ENCODE measurements around the gene GSTM3. TPM values are rescaled to one million over a fixed set of nuclear protein-coding genes. Genes with fewer than 3 reads are reported as not detected.
"Not testable (repeated sequence)": the region's sequence is repeated elsewhere in the genome, so short reads cannot be mapped to it uniquely, and the experiment has no call there.

The GSTM3 gene
- total RNA-seq, 1 experiment from 2014 or later, result 223 TPM

- Histone ChIP-seq H3K9me3 (replicated peaks) (no peaks in the 10 kb centered on the region), H3K27ac (no peak overlapping the region), H3K4me1 (replicated peaks) (peaks cover 20% of the 10 kb centered on the region), H3K36me3 (no peaks in the 10 kb centered on the region), H3K27me3 (replicated peaks) (no peaks in the 10 kb centered on the region), H3K4me3 (no peak overlapping the region)
- no peak for DNase-seq (ENCODE audit: low read depth in 1 of 2, low spot score in 2 of 2)
These were observed 19.8 kb downstream of the GSTM3 start for GRCh38 chr1:109721042-109721441.

- peak overlapping the region; percentile 46 for H3K27ac ChIP-seq
These were observed 21.5 kb downstream of the GSTM3 start for GRCh38 chr1:109719337-109719837.

GRCh38 chr1:109718495-109718894, 22.3 kb downstream of the GSTM3 start:
- H3K4me3 ChIP-seq, result no peak overlapping the region
- H3K9me3 ChIP-seq (replicated peaks), result no peaks in the 10 kb centered on the region
- H3K4me1 ChIP-seq (replicated peaks), result peaks cover 20% of the 10 kb centered on the region
- DNase-seq (ENCODE audit: low read depth in 1 of 2, low spot score in 2 of 2), result no peak
- no peaks in the 10 kb centered on the region for H3K36me3 ChIP-seq
- H3K27me3 ChIP-seq (replicated peaks), result no peaks in the 10 kb centered on the region
- peak overlapping the region; percentile 46 for H3K27ac ChIP-seq

More at GRCh38 chr1:109719337-109719837, 21.5 kb downstream of the GSTM3 start:
- Histone ChIP-seq H3K4me3 (no peak overlapping the region), H3K36me3 (no peaks in the 10 kb centered on the region), H3K4me1 (replicated peaks) (peaks cover 20% of the 10 kb centered on the region), H3K9me3 (replicated peaks) (no peaks in the 10 kb centered on the region), H3K27me3 (replicated peaks) (no peaks in the 10 kb centered on the region)
- DNase-seq (ENCODE audit: low read depth in 1 of 2, low spot score in 2 of 2), result peak in 1 of 2 experiments; percentile 74

- peaks cover 17% of the 10 kb centered on the region for H3K4me1 ChIP-seq (replicated peaks)
- no peak for DNase-seq (ENCODE audit: low read depth in 1 of 2, low spot score in 2 of 2)
- no peaks in the 10 kb centered on the region for H3K27me3 ChIP-seq (replicated peaks)
- H3K36me3 ChIP-seq, result no peaks in the 10 kb centered on the region
- no peak overlapping the region for H3K4me3 ChIP-seq
- no peak overlapping the region for H3K27ac ChIP-seq
- no peaks in the 10 kb centered on the region for H3K9me3 ChIP-seq (replicated peaks)
These were observed 23.1 kb downstream of the GSTM3 start for GRCh38 chr1:109717729-109718128.

- H3K4me1 ChIP-seq (replicated peaks), result peaks cover 17% of the 10 kb centered on the region
- H3K4me3 ChIP-seq, result no peak overlapping the region
- no peaks in the 10 kb centered on the region for H3K9me3 ChIP-seq (replicated peaks)
- no peak overlapping the region for H3K27ac ChIP-seq
- H3K27me3 ChIP-seq (replicated peaks), result no peaks in the 10 kb centered on the region
- no peak for DNase-seq (ENCODE audit: low read depth in 1 of 2, low spot score in 2 of 2)
- H3K36me3 ChIP-seq, result no peaks in the 10 kb centered on the region
These were observed 24.2 kb downstream of the GSTM3 start for GRCh38 chr1:109716570-109717090.

GRCh38 chr1:109716121-109716520, 24.7 kb downstream of the GSTM3 start:
- DNase-seq (ENCODE audit: low read depth in 1 of 2, low spot score in 2 of 2), result no peak
- Histone ChIP-seq H3K36me3 (no peaks in the 10 kb centered on the region), H3K27ac (no peak overlapping the region), H3K4me3 (no peak overlapping the region), H3K9me3 (replicated peaks) (no peaks in the 10 kb centered on the region), H3K4me1 (replicated peaks) (peaks cover 17% of the 10 kb centered on the region), H3K27me3 (replicated peaks) (no peaks in the 10 kb centered on the region)

- no peaks in the 10 kb centered on the region for H3K27me3 ChIP-seq (replicated peaks)
- no peak for DNase-seq (ENCODE audit: low read depth in 1 of 2, low spot score in 2 of 2)
- no peak overlapping the region for H3K27ac ChIP-seq
- no peak overlapping the region for H3K4me3 ChIP-seq
- peaks cover 15% of the 10 kb centered on the region for H3K4me1 ChIP-seq (replicated peaks)
- no peaks in the 10 kb centered on the region for H3K9me3 ChIP-seq (replicated peaks)
- H3K36me3 ChIP-seq, result no peaks in the 10 kb centered on the region
These were observed 26.0 kb downstream of the GSTM3 start for GRCh38 chr1:109714661-109715372.

GRCh38 chr1:109713636-109714035, 27.2 kb downstream of the GSTM3 start:
- no peak for DNase-seq (ENCODE audit: low read depth in 1 of 2, low spot score in 2 of 2)
- H3K9me3 ChIP-seq (replicated peaks), result no peaks in the 10 kb centered on the region
- H3K36me3 ChIP-seq, result no peaks in the 10 kb centered on the region
- peaks cover 3% of the 10 kb centered on the region for H3K4me1 ChIP-seq (replicated peaks)
- H3K4me3 ChIP-seq, result no peak overlapping the region
- no peaks in the 10 kb centered on the region for H3K27me3 ChIP-seq (replicated peaks)
- no peak overlapping the region for H3K27ac ChIP-seq

- Histone ChIP-seq H3K36me3 (no peaks in the 10 kb centered on the region), H3K27ac (no peak overlapping the region), H3K4me1 (replicated peaks) (no peaks in the 10 kb centered on the region), H3K4me3 (no peak overlapping the region), H3K9me3 (replicated peaks) (no peaks in the 10 kb centered on the region), H3K27me3 (replicated peaks) (no peaks in the 10 kb centered on the region)
- no peak for DNase-seq (ENCODE audit: low read depth in 1 of 2, low spot score in 2 of 2)
These were observed 28.4 kb downstream of the GSTM3 start for GRCh38 chr1:109712321-109712864.

GRCh38 chr1:109711593-109712320, 29.1 kb downstream of the GSTM3 start, which contains the start of gene GSTM5:
GSTM5 (plus strand) TSS chr1:109712251; CDS start chr1:109712313, 62 bp downstream.
- not testable (repeated sequence) for H3K36me3 ChIP-seq; H3K27ac ChIP-seq; H3K9me3 ChIP-seq (replicated peaks); H3K4me3 ChIP-seq; H3K4me1 ChIP-seq (replicated peaks); DNase-seq (ENCODE audit: low read depth in 1 of 2, low spot score in 2 of 2); H3K27me3 ChIP-seq (replicated peaks)

GRCh38 chr1:109709822-109710221, 31.0 kb downstream of the GSTM3 start:
- H3K27ac ChIP-seq; H3K4me3 ChIP-seq; H3K36me3 ChIP-seq; H3K27me3 ChIP-seq (replicated peaks); H3K4me1 ChIP-seq (replicated peaks); DNase-seq (ENCODE audit: low read depth in 1 of 2, low spot score in 2 of 2); H3K9me3 ChIP-seq (replicated peaks): not testable (repeated sequence)

GRCh38 chr1:109708949-109709348, 31.9 kb downstream of the GSTM3 start:
- H3K36me3 ChIP-seq; DNase-seq (ENCODE audit: low read depth in 1 of 2, low spot score in 2 of 2): not testable (repeated sequence)

GRCh38 chr1:109705411-109705810, 35.4 kb downstream of the GSTM3 start:
- Histone ChIP-seq H3K36me3 (no peaks in the 10 kb centered on the region), H3K9me3 (replicated peaks) (no peaks in the 10 kb centered on the region; the same call in 1 of the 2 replicates), H3K4me3 (no peak overlapping the region), H3K27me3 (replicated peaks) (no peaks in the 10 kb centered on the region), H3K4me1 (replicated peaks) (no peaks in the 10 kb centered on the region), H3K27ac (no peak overlapping the region)
- DNase-seq (ENCODE audit: low read depth in 1 of 2, low spot score in 2 of 2), result no peak

More at GRCh38 chr1:109708949-109709348, 31.9 kb downstream of the GSTM3 start:
- not testable (repeated sequence) for H3K27me3 ChIP-seq (replicated peaks); H3K27ac ChIP-seq; H3K9me3 ChIP-seq (replicated peaks); H3K4me1 ChIP-seq (replicated peaks); H3K4me3 ChIP-seq

GRCh38 chr1:109704173-109704572, 36.7 kb downstream of the GSTM3 start:
- H3K36me3 ChIP-seq, result no peaks in the 10 kb centered on the region
- H3K4me3 ChIP-seq, result no peak overlapping the region
- no peaks in the 10 kb centered on the region; the same call in 1 of the 2 replicates for H3K9me3 ChIP-seq (replicated peaks)
- no peak for DNase-seq (ENCODE audit: low read depth in 1 of 2, low spot score in 2 of 2)
- H3K4me1 ChIP-seq (replicated peaks), result no peaks in the 10 kb centered on the region
- no peak overlapping the region for H3K27ac ChIP-seq
- H3K27me3 ChIP-seq (replicated peaks), result no peaks in the 10 kb centered on the region
